Astrocyte (in vitro differentiated cells and primary cell): ENCODE results near the gene ANO7. TPM values are rescaled to one million over a fixed set of nuclear protein-coding genes. Genes with fewer than 3 reads are reported as not detected.
A peak's percentile ranks its signal among the peaks of the same experiment; 100 is the strongest.

Experiments used
- DNase-seq: peaks from one replicate; pipeline ENCODE4 v3.0.0-alpha.2; 2010; ENCODE audit warnings: low read depth
- FAIRE-seq: peaks from 2 replicates; lab custom pipeline; 2011; peaks lifted over from hg19 to GRCh38; lab: Jason Lieb, UNC
- H2AFZ ChIP-seq: 2 replicates; pipeline ENCODE4 v1.6.0; 2012; ENCODE audit warnings: low read depth, low read length, inconsistent platforms
- H3K27ac ChIP-seq: 2 replicates; pipeline ENCODE4 v1.5.1; 2011; ENCODE audit warnings: low read depth, low read length, inconsistent platforms
- H3K27me3 ChIP-seq: 2 replicates; pipeline ENCODE4 v1.6.0; 2011; ENCODE audit warnings: low read length, inconsistent platforms; ENCODE audit not compliant: insufficient read depth
- H3K36me3 ChIP-seq: 2 replicates; pipeline ENCODE4 v1.5.1; 2011; ENCODE audit warnings: low read length, inconsistent platforms; ENCODE audit not compliant: insufficient read depth
- H3K4me1 ChIP-seq: 2 replicates; pipeline ENCODE4 v1.5.1; 2011; ENCODE audit warnings: low read length, inconsistent platforms; ENCODE audit not compliant: insufficient read depth
- H3K4me2 ChIP-seq: 2 replicates; pipeline ENCODE4 v1.6.0; 2012; ENCODE audit warnings: low read length, inconsistent platforms
- H3K4me3 ChIP-seq: 2 replicates; pipeline ENCODE4 v1.5.1; 2011; ENCODE audit warnings: low read depth, mild to moderate bottlenecking, low read length, inconsistent platforms; ENCODE audit not compliant: insufficient read depth
- H3K79me2 ChIP-seq: 2 replicates; pipeline ENCODE4 v1.6.0; 2012; ENCODE audit warnings: mild to moderate bottlenecking, low read length, inconsistent platforms; ENCODE audit not compliant: insufficient read depth
- H3K9ac ChIP-seq: 2 replicates; pipeline ENCODE4 v1.6.0; 2012; ENCODE audit warnings: mild to moderate bottlenecking, low read length, inconsistent platforms
- H3K9me3 ChIP-seq: 2 replicates; pipeline ENCODE4 v1.5.1; 2012; ENCODE audit warnings: low read depth, mild to moderate bottlenecking, low read length, inconsistent platforms; ENCODE audit not compliant: insufficient read depth
- H4K20me1 ChIP-seq: 2 replicates; pipeline ENCODE4 v1.6.0; 2012; ENCODE audit warnings: low read length, inconsistent platforms; ENCODE audit not compliant: insufficient read depth
- H3K27ac Mint-ChIP-seq: one replicate; pipeline ENCODE4 v1.8.0; 2021; ENCODE audit warnings: mild to moderate bottlenecking, mixed read lengths; ENCODE audit not compliant: unreplicated experiment
- H3K27me3 Mint-ChIP-seq: one replicate; pipeline ENCODE4 v1.8.0; 2021; ENCODE audit warnings: low read depth, mixed read lengths; ENCODE audit not compliant: unreplicated experiment
- H3K36me3 Mint-ChIP-seq: one replicate; pipeline ENCODE4 v1.8.0; 2021; ENCODE audit warnings: low read depth, mixed read lengths; ENCODE audit not compliant: unreplicated experiment
- H3K4me1 Mint-ChIP-seq: one replicate; pipeline ENCODE4 v1.8.0; 2021; ENCODE audit warnings: low read depth, mixed read lengths; ENCODE audit not compliant: unreplicated experiment
- H3K4me3 Mint-ChIP-seq: one replicate; pipeline ENCODE4 v1.8.0; 2021; ENCODE audit warnings: mild to moderate bottlenecking, moderate library complexity, mixed read lengths; ENCODE audit not compliant: unreplicated experiment
- H3K9me3 Mint-ChIP-seq: one replicate; pipeline ENCODE4 v1.8.0; 2021; ENCODE audit warnings: mild to moderate bottlenecking, mixed read lengths; ENCODE audit not compliant: unreplicated experiment
- EZH2 ChIP-seq: IDR thresholded peaks from 2 replicates; pipeline ENCODE4 v1.6.1; 2012; ENCODE audit warnings: mild to moderate bottlenecking, low read length, inconsistent platforms; ENCODE audit not compliant: insufficient read depth
- total RNA-seq: library from RNA; stranded (reverse); gene quantifications from 2 replicates; pipeline ENCODE4 v1.2.1, GENCODE V29; 2021
- TF ChIP-seq, protein P1 (sequence below): IDR thresholded peaks from 2 replicates; pipeline ENCODE4 v1.5.1; 2011; ENCODE audit warnings: low read depth, mild to moderate bottlenecking, inconsistent platforms, low read length, moderate library complexity; ENCODE audit not compliant: insufficient read depth

ANO7 gene
- total RNA-seq, 1 donor from 2014 or later = 7.1 TPM

- Histone ChIP-seq H3K9me3 (no peaks in the 10 kb centered on the region), H3K9ac (no peak overlapping the region), H3K27ac (no peak overlapping the region), H3K4me2 (no peak overlapping the region), H3K27me3 (no peaks in the 10 kb centered on the region), H4K20me1 (peaks cover 96% of the 10 kb centered on the region), H3K4me3 (no peak overlapping the region), H3K4me1 (peaks cover 17% of the 10 kb centered on the region), H2AFZ (no peak overlapping the region), H3K36me3 (peaks cover 56% of the 10 kb centered on the region), H3K79me2 (peaks cover 5% of the 10 kb centered on the region)
- TF ChIP-seq, protein P1, sequence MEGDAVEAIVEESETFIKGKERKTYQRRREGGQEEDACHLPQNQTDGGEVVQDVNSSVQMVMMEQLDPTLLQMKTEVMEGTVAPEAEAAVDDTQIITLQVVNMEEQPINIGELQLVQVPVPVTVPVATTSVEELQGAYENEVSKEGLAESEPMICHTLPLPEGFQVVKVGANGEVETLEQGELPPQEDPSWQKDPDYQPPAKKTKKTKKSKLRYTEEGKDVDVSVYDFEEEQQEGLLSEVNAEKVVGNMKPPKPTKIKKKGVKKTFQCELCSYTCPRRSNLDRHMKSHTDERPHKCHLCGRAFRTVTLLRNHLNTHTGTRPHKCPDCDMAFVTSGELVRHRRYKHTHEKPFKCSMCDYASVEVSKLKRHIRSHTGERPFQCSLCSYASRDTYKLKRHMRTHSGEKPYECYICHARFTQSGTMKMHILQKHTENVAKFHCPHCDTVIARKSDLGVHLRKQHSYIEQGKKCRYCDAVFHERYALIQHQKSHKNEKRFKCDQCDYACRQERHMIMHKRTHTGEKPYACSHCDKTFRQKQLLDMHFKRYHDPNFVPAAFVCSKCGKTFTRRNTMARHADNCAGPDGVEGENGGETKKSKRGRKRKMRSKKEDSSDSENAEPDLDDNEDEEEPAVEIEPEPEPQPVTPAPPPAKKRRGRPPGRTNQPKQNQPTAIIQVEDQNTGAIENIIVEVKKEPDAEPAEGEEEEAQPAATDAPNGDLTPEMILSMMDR = no peak
- TF ChIP-seq EZH2 = no peak
- no peak for DNase-seq
- no peaks in the 10 kb centered on the region for H3K9me3 Mint-ChIP-seq
- H3K4me1 Mint-ChIP-seq = peaks cover 16% of the 10 kb centered on the region
- H3K4me3 Mint-ChIP-seq = no peak overlapping the region
- FAIRE-seq = no peak
- H3K36me3 Mint-ChIP-seq = peaks cover 25% of the 10 kb centered on the region
- H3K27me3 Mint-ChIP-seq = no peaks in the 10 kb centered on the region
- peak overlapping the region; percentile 21 for H3K27ac Mint-ChIP-seq
Measured at GRCh38 chr2:241227594-241227993, 39.1 kb downstream of the ANO7 start.

DNA sequence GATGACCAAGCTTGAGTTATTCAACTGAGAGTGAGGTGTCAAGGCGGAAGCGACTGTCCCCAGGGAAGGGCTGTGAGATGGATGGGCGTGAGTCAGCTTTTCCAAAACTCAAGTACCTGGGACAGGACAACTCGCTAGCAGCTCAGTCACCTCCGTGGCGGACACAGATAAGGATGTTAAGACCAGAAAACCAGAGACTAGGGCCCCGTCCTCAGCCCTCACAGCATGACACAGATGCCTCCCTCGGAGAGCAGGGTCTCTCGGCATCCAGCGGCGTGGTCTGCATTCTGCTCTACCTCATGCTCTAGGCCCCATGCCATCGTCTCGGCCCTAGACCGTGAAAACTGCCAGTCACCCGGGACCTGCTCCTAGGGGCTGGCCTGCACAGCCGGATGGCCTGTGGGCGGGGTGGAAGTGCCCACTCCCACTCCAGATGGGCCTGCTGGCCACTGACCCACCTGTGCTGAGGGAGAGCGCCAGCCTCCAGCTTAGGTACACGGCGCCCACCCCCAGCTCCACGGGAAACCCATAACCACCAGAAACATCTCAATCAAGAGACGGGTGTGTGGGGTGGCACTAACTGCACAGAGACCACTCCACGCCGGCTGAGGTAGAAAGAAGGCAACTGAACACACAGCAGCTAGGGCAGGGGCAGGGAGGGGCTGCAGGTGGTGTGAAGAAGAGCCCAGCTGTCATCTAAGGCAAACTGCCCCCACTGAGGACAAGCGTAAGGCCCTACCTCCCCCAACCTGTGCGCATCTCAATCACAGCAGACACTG, 39.8 kb downstream of the ANO7 start:
- no peak overlapping the region for H2AFZ ChIP-seq
- Mint-ChIP-seq H3K9me3 (no peaks in the 10 kb centered on the region), H3K27ac (peak overlapping the region; percentile 56), H3K27me3 (no peaks in the 10 kb centered on the region), H3K4me3 (no peak overlapping the region), H3K36me3 (peaks cover 29% of the 10 kb centered on the region), H3K4me1 (peaks cover 16% of the 10 kb centered on the region)
- TF ChIP-seq, protein P1 = no peak
- TF ChIP-seq EZH2 = no peak
- DNase-seq (no peak), FAIRE-seq (no peak)
- no peak overlapping the region for H3K4me3 ChIP-seq
- no peaks in the 10 kb centered on the region for H3K27me3 ChIP-seq
- H3K9ac ChIP-seq = no peak overlapping the region
- H3K79me2 ChIP-seq = peaks cover 5% of the 10 kb centered on the region
- peaks cover 60% of the 10 kb centered on the region for H3K36me3 ChIP-seq
- peaks cover 17% of the 10 kb centered on the region for H3K4me1 ChIP-seq
- no peaks in the 10 kb centered on the region for H3K9me3 ChIP-seq
- peaks cover 96% of the 10 kb centered on the region for H4K20me1 ChIP-seq
- no peak overlapping the region for H3K4me2 ChIP-seq
- no peak overlapping the region for H3K27ac ChIP-seq

GRCh38 chr2:241228860-241229516, 40.5 kb downstream of the ANO7 start:
- H3K27ac Mint-ChIP-seq = peak overlapping the region; percentile 63
- FAIRE-seq = no peak
- peaks cover 67% of the 10 kb centered on the region for H3K36me3 ChIP-seq

More at GRCh38 chr2:241228860-241229516, 40.5 kb downstream of the ANO7 start:
- Histone ChIP-seq H3K4me3 (no peak overlapping the region), H3K4me2 (no peak overlapping the region), H3K27me3 (no peaks in the 10 kb centered on the region), H2AFZ (no peak overlapping the region), H3K9me3 (no peaks in the 10 kb centered on the region), H4K20me1 (peaks cover 96% of the 10 kb centered on the region), H3K9ac (no peak overlapping the region), H3K79me2 (peaks cover 10% of the 10 kb centered on the region), H3K27ac (no peak overlapping the region), H3K4me1 (peaks cover 11% of the 10 kb centered on the region)
- peaks cover 15% of the 10 kb centered on the region for H3K4me1 Mint-ChIP-seq
- peaks cover 36% of the 10 kb centered on the region for H3K36me3 Mint-ChIP-seq
- no peaks in the 10 kb centered on the region for H3K9me3 Mint-ChIP-seq
- DNase-seq = no peak
- no peaks in the 10 kb centered on the region for H3K27me3 Mint-ChIP-seq
- no peak for TF ChIP-seq EZH2
- TF ChIP-seq, protein P1 = no peak
- H3K4me3 Mint-ChIP-seq = no peak overlapping the region
